Endothelial cell (in vitro differentiated cells): ENCODE results near the gene PALM3. TPM values are rescaled to one million over a fixed set of nuclear protein-coding genes. Genes with fewer than 3 reads are reported as not detected.

Experiments used
- DNase-seq: peaks from one replicate; pipeline ENCODE4 v3.0.0; 2021; ENCODE audit warnings: low spot score
- H3K27ac Mint-ChIP-seq: one replicate; pipeline ENCODE4 v1.8.0; 2021; ENCODE audit warnings: mixed read lengths, inconsistent platforms; ENCODE audit not compliant: unreplicated experiment
- H3K27me3 Mint-ChIP-seq: one replicate; pipeline ENCODE4 v1.8.0; 2021; ENCODE audit warnings: mild to moderate bottlenecking, moderate library complexity, mixed read lengths, inconsistent platforms; ENCODE audit not compliant: unreplicated experiment
- H3K36me3 Mint-ChIP-seq: one replicate; pipeline ENCODE4 v1.8.0; 2021; ENCODE audit warnings: mild to moderate bottlenecking, low read depth, mixed read lengths, inconsistent platforms; ENCODE audit not compliant: unreplicated experiment
- H3K4me1 Mint-ChIP-seq: one replicate; pipeline ENCODE4 v1.8.0; 2021; ENCODE audit warnings: mild to moderate bottlenecking, mixed read lengths, inconsistent platforms; ENCODE audit not compliant: unreplicated experiment
- H3K4me3 Mint-ChIP-seq: one replicate; pipeline ENCODE4 v1.8.0; 2021; ENCODE audit warnings: mild to moderate bottlenecking, mixed read lengths, inconsistent platforms; ENCODE audit not compliant: unreplicated experiment
- H3K9me3 Mint-ChIP-seq: one replicate; pipeline ENCODE4 v1.8.0; 2021; ENCODE audit warnings: mixed read lengths, inconsistent platforms; ENCODE audit not compliant: unreplicated experiment
- total RNA-seq: library from RNA; stranded (reverse); fragmentation: NEBNext Ultra II Directional; extraction: Animal tissue kit (Norgen Biotek cat#: 25700); gene quantifications from one replicate; pipeline ENCODE4 v1.2.1, GENCODE V29; 2021; ENCODE audit not compliant: unreplicated experiment
- TF ChIP-seq, protein P1 (sequence below): fragments of 200-600 bp; sonication (generic); IDR thresholded peaks from one replicate; pipeline ENCODE4 v1.5.0; 2021; ENCODE audit warnings: antibody characterized with exemption; ENCODE audit not compliant: unreplicated experiment

The PALM3 gene
- total RNA-seq, 1 donor from 2014 or later, result 0.90 TPM

DNA sequence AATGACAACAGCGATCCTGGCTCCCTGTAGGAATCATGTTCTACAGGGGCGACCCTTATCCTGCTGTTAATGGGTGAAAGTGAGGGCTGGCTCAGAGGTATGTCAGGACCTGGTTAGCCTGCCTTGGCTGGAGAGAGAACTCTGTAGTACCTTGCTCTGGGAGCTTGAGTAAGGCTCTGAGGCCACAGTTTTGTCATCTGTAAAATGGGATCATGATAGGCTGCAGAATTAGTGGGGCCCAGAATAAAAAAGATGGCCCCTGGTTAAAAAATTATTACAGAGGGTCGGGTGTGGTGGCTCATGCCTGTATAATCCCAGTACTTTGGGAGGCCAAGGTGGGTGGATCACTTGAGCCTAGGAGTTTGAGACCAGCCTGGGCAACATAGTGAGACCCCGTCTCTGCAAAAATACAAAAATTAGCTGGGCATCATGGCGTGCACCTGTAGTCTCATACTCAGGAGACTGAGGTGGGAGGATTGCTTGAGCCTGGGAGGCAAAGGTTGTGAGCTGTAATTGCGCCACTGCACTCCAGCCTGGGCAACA lies 39.2 kb upstream of the PALM3 start:
- Mint-ChIP-seq H3K27ac (no peak overlapping the region), H3K4me1 (no peaks in the 10 kb centered on the region), H3K9me3 (no peaks in the 10 kb centered on the region), H3K36me3 (peaks cover 15% of the 10 kb centered on the region), H3K27me3 (peaks cover 4% of the 10 kb centered on the region), H3K4me3 (no peak overlapping the region)
- DNase-seq, result no peak
- TF ChIP-seq, protein P1, sequence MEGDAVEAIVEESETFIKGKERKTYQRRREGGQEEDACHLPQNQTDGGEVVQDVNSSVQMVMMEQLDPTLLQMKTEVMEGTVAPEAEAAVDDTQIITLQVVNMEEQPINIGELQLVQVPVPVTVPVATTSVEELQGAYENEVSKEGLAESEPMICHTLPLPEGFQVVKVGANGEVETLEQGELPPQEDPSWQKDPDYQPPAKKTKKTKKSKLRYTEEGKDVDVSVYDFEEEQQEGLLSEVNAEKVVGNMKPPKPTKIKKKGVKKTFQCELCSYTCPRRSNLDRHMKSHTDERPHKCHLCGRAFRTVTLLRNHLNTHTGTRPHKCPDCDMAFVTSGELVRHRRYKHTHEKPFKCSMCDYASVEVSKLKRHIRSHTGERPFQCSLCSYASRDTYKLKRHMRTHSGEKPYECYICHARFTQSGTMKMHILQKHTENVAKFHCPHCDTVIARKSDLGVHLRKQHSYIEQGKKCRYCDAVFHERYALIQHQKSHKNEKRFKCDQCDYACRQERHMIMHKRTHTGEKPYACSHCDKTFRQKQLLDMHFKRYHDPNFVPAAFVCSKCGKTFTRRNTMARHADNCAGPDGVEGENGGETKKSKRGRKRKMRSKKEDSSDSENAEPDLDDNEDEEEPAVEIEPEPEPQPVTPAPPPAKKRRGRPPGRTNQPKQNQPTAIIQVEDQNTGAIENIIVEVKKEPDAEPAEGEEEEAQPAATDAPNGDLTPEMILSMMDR, result no peak

DNA sequence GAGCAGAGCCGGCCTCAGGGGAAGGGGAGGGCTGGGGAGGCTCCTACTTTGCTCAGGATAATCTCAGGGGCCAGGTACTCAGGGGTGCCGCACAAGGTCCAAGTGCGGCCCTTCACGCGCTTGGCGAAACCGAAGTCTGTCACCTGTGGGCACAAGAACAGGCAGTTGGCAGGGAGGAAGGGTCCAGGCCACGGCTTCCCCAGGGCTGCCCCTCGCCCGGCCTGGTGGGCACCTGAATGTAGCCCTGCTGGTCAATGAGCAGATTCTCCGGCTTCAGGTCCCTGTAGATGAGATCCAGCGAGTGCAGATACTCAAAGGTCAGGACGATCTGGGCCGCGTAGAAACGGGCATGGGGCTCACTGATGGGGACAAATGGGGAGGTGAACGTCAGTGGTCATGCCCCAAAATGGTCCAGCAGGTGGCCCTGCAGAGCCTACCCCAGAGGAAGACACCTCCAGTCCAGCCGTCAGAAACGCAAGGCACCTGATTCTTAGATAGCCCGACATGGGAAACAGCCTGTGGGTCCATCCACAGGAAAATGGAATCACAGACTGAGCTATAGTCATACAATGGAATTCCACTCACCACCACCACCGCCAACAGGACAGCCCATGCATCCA lies 35.8 kb upstream of the PALM3 start:
- Mint-ChIP-seq H3K27me3 (peaks cover 13% of the 10 kb centered on the region), H3K36me3 (peaks cover 16% of the 10 kb centered on the region), H3K27ac (no peak overlapping the region), H3K9me3 (peaks cover 3% of the 10 kb centered on the region), H3K4me3 (no peak overlapping the region), H3K4me1 (no peaks in the 10 kb centered on the region)
- no peak for DNase-seq
- TF ChIP-seq, protein P1, result no peak

DNA sequence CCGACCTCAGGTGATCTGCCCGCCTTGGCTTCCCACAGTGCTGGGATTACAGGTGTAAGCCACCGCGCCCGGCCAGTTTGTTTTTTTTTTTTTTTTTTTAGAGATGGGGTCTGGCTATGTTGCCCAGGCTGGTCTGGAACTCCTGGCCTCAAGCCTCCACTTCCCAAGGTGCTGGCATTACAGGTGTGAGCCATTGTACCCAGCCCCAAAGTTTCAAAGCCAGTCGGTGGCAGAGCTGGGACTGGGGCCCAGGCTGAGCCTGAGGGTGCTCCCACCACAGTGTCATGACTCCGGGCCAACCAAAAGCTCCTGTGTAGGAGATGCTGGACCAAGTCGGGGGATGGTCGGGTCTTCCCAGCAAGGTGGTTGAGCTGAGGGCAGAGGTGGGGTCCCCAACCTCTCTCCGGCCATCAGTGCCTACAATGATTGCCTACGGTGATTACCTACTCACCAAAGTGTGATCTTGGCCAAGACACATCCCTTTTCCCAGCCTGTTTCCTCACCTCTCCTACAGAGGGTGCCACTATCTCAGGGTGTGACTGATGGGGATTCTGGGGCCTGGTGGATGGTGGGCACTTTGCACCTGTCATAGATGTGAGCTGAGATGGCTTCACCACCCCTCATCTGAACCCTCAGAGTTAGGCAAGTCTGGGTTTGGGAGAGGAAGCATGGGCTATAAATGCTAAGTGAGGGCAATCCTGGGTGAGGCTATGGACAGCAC lies 34.6 kb upstream of the PALM3 start:
- peaks cover under 1% of the 10 kb centered on the region for H3K4me1 Mint-ChIP-seq
- H3K27me3 Mint-ChIP-seq, result peaks cover 13% of the 10 kb centered on the region
- TF ChIP-seq, protein P1, result no peak
- H3K36me3 Mint-ChIP-seq, result peaks cover 16% of the 10 kb centered on the region
- no peak for DNase-seq
- peak overlapping the region; percentile 22 for H3K4me3 Mint-ChIP-seq
- H3K27ac Mint-ChIP-seq, result no peak overlapping the region
- H3K9me3 Mint-ChIP-seq, result peaks cover 3% of the 10 kb centered on the region

DNA sequence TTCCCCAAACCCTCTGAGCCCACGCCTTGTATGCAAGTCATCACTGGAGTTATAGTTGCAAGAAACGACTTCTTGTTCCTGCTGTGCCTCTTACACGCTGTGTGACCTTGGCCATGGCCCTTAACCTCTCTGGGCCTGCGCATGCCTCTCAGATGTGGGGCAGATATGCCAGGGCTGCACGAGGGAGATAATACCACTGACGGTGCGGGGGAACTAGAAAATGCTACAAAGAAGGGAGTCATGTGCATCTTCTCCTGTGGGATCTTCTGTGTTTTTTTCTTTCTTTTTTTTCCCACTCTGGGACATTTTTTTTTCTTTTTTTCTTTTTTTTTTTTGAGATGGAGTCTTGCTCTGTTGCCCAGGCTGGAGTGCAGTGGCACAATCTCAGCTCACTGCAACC lies 33.0 kb upstream of the PALM3 start:
- Mint-ChIP-seq H3K27ac (peak overlapping the region; percentile 54), H3K27me3 (peaks cover 14% of the 10 kb centered on the region), H3K9me3 (peaks cover 3% of the 10 kb centered on the region), H3K4me3 (peak overlapping the region; percentile 68), H3K36me3 (peaks cover 11% of the 10 kb centered on the region), H3K4me1 (peaks cover 2% of the 10 kb centered on the region)
- DNase-seq, result no peak
- TF ChIP-seq, protein P1, result no peak
